ENCODE data around the gene TEDC2. TPM values are rescaled to one million over a fixed set of nuclear protein-coding genes. Genes with fewer than 3 reads are reported as not detected.

Gene TEDC2
- total and polyA plus RNA-seq, 10 of the 15 experiments (the other 5 are each of a cell fraction or from before 2014, with no cell fraction given), result 0.23 to 47.9 (median 19.1) TPM

- ATAC-seq (no peak), DNase-seq (ENCODE audit: low read depth, low spot score) (no peak), FAIRE-seq (no peak)
- no peak overlapping the region for H2AFZ ChIP-seq (ENCODE audit: control insufficient read depth, low read depth, low read length)
- SMC1A ChIA-PET (ENCODE audit: uncharacterized antibody, unreplicated experiment), result no interaction called here
- H3K27me3 ChIP-seq (replicated peaks in 1 of 2; ENCODE audit: control insufficient read depth in 2 of 2, insufficient read depth in 2 of 2, low read length in 1 of 2), result no peaks in the 10 kb centered on the region
- CTCF ChIA-PET, result no interaction called here
- no peak overlapping the region for H3K27ac ChIP-seq (ENCODE audit: control insufficient read depth, insufficient read depth)
- H3K4me3 ChIP-seq, result no peak overlapping the region
- WGBS (ENCODE audit: insufficient coverage, insufficient replicate concordance, low lambda C conversion rate, missing lambda C conversion rate), result 77% methylated on average over 21 of the region's 21 CpGs
- H4K20me1 ChIP-seq (ENCODE audit: control insufficient read depth, insufficient read depth), result no peaks in the 10 kb centered on the region
- no peak overlapping the region for H3K4me2 ChIP-seq (ENCODE audit: control insufficient read depth, insufficient read depth)
- BruUV-seq (replicated peaks), result no TSS peak
- intact Hi-C loops (cut with micrococcal nuclease; ENCODE audit: unreplicated experiment) (no loop called here), in situ Hi-C loops (cut with MboI) (loop anchor here (5.0 to 10.0 kb wide), 2 partner anchors 160 to 482 kb away; partner anchors contain the start of gene NPW)
- POLR2A ChIA-PET, result interaction anchor here (1.3 kb wide), 1 partner anchor 9 kb away, joined by 5 read pairs; no protein-coding TSS in a partner anchor
- H3K9ac ChIP-seq (ENCODE audit: control insufficient read depth, insufficient read depth, low read length), result no peak overlapping the region
- H3K79me2 ChIP-seq (ENCODE audit: control insufficient read depth, insufficient read depth, low read length), result no peaks in the 10 kb centered on the region
- RAD21 ChIA-PET (ENCODE audit: unreplicated experiment), result no interaction called here
- TF ChIP-seq MTA3 (IDR thresholded peaks at IDR 0.05; ENCODE audit: borderline replicate concordance, low read length), result no peak
- no peak for TF ChIP-seq EZH2 (IDR thresholded peaks at IDR 0.05; ENCODE audit: borderline replicate concordance, control insufficient read depth, low read depth, low read length)
- no peak for TF ChIP-seq ATF3 (IDR thresholded peaks at IDR 0.05; ENCODE audit: borderline replicate concordance, extremely low read depth, low read depth, low read length)
- no peaks in the 10 kb centered on the region for H3K4me1 ChIP-seq (ENCODE audit: control insufficient read depth, insufficient read depth, low read length)
- no peaks in the 10 kb centered on the region for H3K9me3 ChIP-seq (replicated peaks; ENCODE audit: control insufficient read depth, insufficient read depth, low read length)
- peaks cover 0 to 11% of the 10 kb centered on the region in 2 experiments; a peak in 2 of 4 replicates for H3K36me3 ChIP-seq (ENCODE audit: control insufficient read depth in 2 of 2, insufficient read depth in 2 of 2, low read length in 1 of 2)
Measured at GRCh38 chr16:2497116-2497630, 37.3 kb downstream of the TEDC2 start.

GRCh38 chr16:2497695-2498484 lies 38.0 kb downstream of the TEDC2 start:
- CTCF ChIA-PET, result interaction anchor here (0.6 to 1.0 kb wide), 2 partner anchors 29 to 175 kb away, joined by 3 read pairs; no protein-coding TSS in a partner anchor
- no peaks in the 10 kb centered on the region for H3K79me2 ChIP-seq (ENCODE audit: control insufficient read depth, insufficient read depth, low read length)
- H3K4me2 ChIP-seq (ENCODE audit: control insufficient read depth, insufficient read depth), result no peak overlapping the region
- no peaks in the 10 kb centered on the region for H3K27me3 ChIP-seq (replicated peaks in 1 of 2; ENCODE audit: control insufficient read depth in 2 of 2, insufficient read depth in 2 of 2, low read length in 1 of 2)
- DNase-seq (ENCODE audit: low read depth, low spot score) (no peak), ATAC-seq (no peak), FAIRE-seq (no peak)
- intact Hi-C loops (cut with micrococcal nuclease; ENCODE audit: unreplicated experiment) (no loop called here), in situ Hi-C loops (cut with MboI) (loop anchor here (5.0 to 10.0 kb wide), 2 partner anchors 161 to 483 kb away; partner anchors contain the start of gene NPW)
- H4K20me1 ChIP-seq (ENCODE audit: control insufficient read depth, insufficient read depth), result no peaks in the 10 kb centered on the region
- H3K36me3 ChIP-seq (ENCODE audit: control insufficient read depth in 2 of 2, insufficient read depth in 2 of 2, low read length in 1 of 2), result peaks cover 0 to 11% of the 10 kb centered on the region in 2 experiments; a peak in 2 of 4 replicates
- H3K9me3 ChIP-seq (replicated peaks; ENCODE audit: control insufficient read depth, insufficient read depth, low read length), result no peaks in the 10 kb centered on the region
- SMC1A ChIA-PET (ENCODE audit: uncharacterized antibody, unreplicated experiment), result no interaction called here
- TF ChIP-seq ZNF592 (IDR thresholded peaks at IDR 0.05) (no peak), USF2 (IDR thresholded peaks at IDR 0.05; ENCODE audit: borderline replicate concordance, low read depth, low read length) (no peak), HDAC2 (IDR thresholded peaks at IDR 0.05) (no peak), MYC (IDR thresholded peaks at IDR 0.05; ENCODE audit: insufficient read depth, insufficient read length, insufficient replicate concordance, low read length, severe bottlenecking) (no peak), NR2C1 (IDR thresholded peaks at IDR 0.05) (no peak), KLF5 (IDR thresholded peaks at IDR 0.05; ENCODE audit: partially characterized antibody) (no peak)
- no peak overlapping the region for H3K4me3 ChIP-seq
- H3K9ac ChIP-seq (ENCODE audit: control insufficient read depth, insufficient read depth, low read length), result no peak overlapping the region
- no TSS peak for BruUV-seq (replicated peaks)
- POLR2A ChIA-PET, result no interaction called here
- RAD21 ChIA-PET (ENCODE audit: unreplicated experiment), result no interaction called here
- 82% methylated on average over 25 of the region's 26 CpGs for WGBS (ENCODE audit: insufficient coverage, insufficient replicate concordance, low lambda C conversion rate, missing lambda C conversion rate)
- no peaks in the 10 kb centered on the region for H3K4me1 ChIP-seq (ENCODE audit: control insufficient read depth, insufficient read depth, low read length)
- H3K27ac ChIP-seq (ENCODE audit: control insufficient read depth, insufficient read depth), result no peak overlapping the region
- H2AFZ ChIP-seq (ENCODE audit: control insufficient read depth, low read depth, low read length), result no peak overlapping the region

Measured in GM12878 (cell line).